Breast epithelium (tissue), 3 donors: ENCODE measurements around the gene CADM1.

Experiments
- CTCF ChIP-seq, 3 donors: fragments of 450-650 bp; IDR thresholded peaks; one replicate each; pipeline ENCODE4 v1.5.1; 2016 to 2017; ENCODE audit warnings: antibody characterized with exemption in 3 of 3, mild to moderate bottlenecking in 3 of 3, moderate library complexity in 3 of 3
- POLR2A ChIP-seq: fragments of 450-650 bp; IDR thresholded peaks from one replicate; pipeline ENCODE4 v1.6.1; 2016; ENCODE audit warnings: antibody characterized with exemption, mild to moderate bottlenecking, moderate library complexity
- POLR2AphosphoS5 ChIP-seq, 3 donors: sonication (generic); formaldehyde crosslinking; IDR thresholded peaks; one replicate each; pipeline ENCODE4 v1.6.1; 2017; ENCODE audit warnings: antibody characterized with exemption in 3 of 3

GRCh38 chr11:115135936-115136335 lies 368.3 kb downstream of the CADM1 start:
- TF ChIP-seq CTCF (IDR thresholded peaks at IDR 0.05) (no peak), POLR2AphosphoS5 (IDR thresholded peaks at IDR 0.05) (no peak), POLR2A (no peak)
